Muscle of leg (tissue), 11 donors: Measurements from ENCODE around the gene SYP. TPM values are rescaled to one million over a fixed set of nuclear protein-coding genes. Genes with fewer than 3 reads are reported as not detected.

ENCODE experiments used
- DNase-seq: peaks from one replicate; pipeline ENCODE4 v3.0.0; 2013
- H3K27ac ChIP-seq: one replicate; pipeline ENCODE4 v1.5.1; 2013; ENCODE audit warnings: mild to moderate bottlenecking, low read length, control low read depth
- H3K27me3 ChIP-seq: one replicate; pipeline ENCODE4 v1.6.1; 2013; ENCODE audit warnings: low read length; ENCODE audit not compliant: control insufficient read depth, insufficient read depth
- H3K36me3 ChIP-seq: one replicate; pipeline ENCODE4 v1.6.1; 2013; ENCODE audit warnings: low read length; ENCODE audit not compliant: control insufficient read depth, insufficient read depth
- H3K4me1 ChIP-seq: one replicate; pipeline ENCODE4 v1.6.1; 2013; ENCODE audit warnings: low read length; ENCODE audit not compliant: control insufficient read depth, insufficient read depth
- H3K4me3 ChIP-seq: one replicate; pipeline ENCODE4 v1.5.1; 2013; ENCODE audit warnings: low read length, control low read depth
- H3K9me3 ChIP-seq: replicated peaks from 2 replicates; pipeline ENCODE4 v1.6.1; 2013; ENCODE audit warnings: low read depth, low read length; ENCODE audit not compliant: control insufficient read depth
- WGBS: methylation state at CpG from one replicate; pipeline ENCODE4 v1.1.5; 2013; ENCODE audit warnings: missing lambda C conversion rate; ENCODE audit not compliant: insufficient coverage; 5-methylcytosine and 5-hydroxymethylcytosine counted together
- polyA plus RNA-seq, 8 donors: library from polyadenylated mRNA; unstranded; fragments of 120-200 nt; gene quantifications; one replicate each; pipeline versions ENCODE4 v1.2.1 to v1.2.3, GENCODE V29; 2013; ENCODE audit warnings: inconsistent platforms in 1 of 8, low replicate concordance in 1 of 8; ENCODE audit not compliant: insufficient read length in 8 of 8, insufficient read depth in 1 of 8
- total RNA-seq: library from RNA; stranded (reverse); fragments of 120-200 nt; gene quantifications from one replicate; pipeline ENCODE4 v1.2.4, GENCODE V29; 2013

SYP gene
- total and polyA plus RNA-seq, 9 donors, result 1.1 to 2.0 (median 1.3) TPM

- H3K27ac ChIP-seq, result no peak overlapping the region
- H3K36me3 ChIP-seq, result no peaks in the 10 kb centered on the region
- no peak for DNase-seq
- H3K27me3 ChIP-seq, result no peaks in the 10 kb centered on the region
- 82% methylated on average over 2 of the region's 2 CpGs for WGBS
- H3K4me1 ChIP-seq, result no peaks in the 10 kb centered on the region
- peaks cover 3% of the 10 kb centered on the region for H3K9me3 ChIP-seq
- H3K4me3 ChIP-seq, result no peak overlapping the region
Observed at GRCh38 chrX:49193542-49193964, 6.4 kb downstream of the SYP start.

- Histone ChIP-seq H3K4me3 (no peak overlapping the region), H3K27ac (no peak overlapping the region), H3K27me3 (no peaks in the 10 kb centered on the region), H3K9me3 (peaks cover 3% of the 10 kb centered on the region), H3K4me1 (no peaks in the 10 kb centered on the region), H3K36me3 (no peaks in the 10 kb centered on the region)
- no peak for DNase-seq
- 59% methylated on average over 8 of the region's 10 CpGs for WGBS
Observed at GRCh38 chrX:49192722-49193328, 7.2 kb downstream of the SYP start.

- H3K4me1 ChIP-seq, result peaks cover 2% of the 10 kb centered on the region
- H3K9me3 ChIP-seq, result peaks cover 3% of the 10 kb centered on the region
- WGBS, result 38% methylated on average over 28 of the region's 34 CpGs
- peak overlapping the region; percentile 80 for H3K27ac ChIP-seq
- peak overlapping the region; percentile 71 for H3K4me3 ChIP-seq
- DNase-seq, result no peak
- H3K27me3 ChIP-seq, result no peaks in the 10 kb centered on the region
- H3K36me3 ChIP-seq, result no peaks in the 10 kb centered on the region
Observed at GRCh38 chrX:49191574-49192011, 8.4 kb downstream of the SYP start.

- no peaks in the 10 kb centered on the region for H3K27me3 ChIP-seq
- H3K9me3 ChIP-seq, result peaks cover 3% of the 10 kb centered on the region
- H3K4me1 ChIP-seq, result peaks cover 6% of the 10 kb centered on the region
- peak overlapping the region; percentile 80 for H3K27ac ChIP-seq
- WGBS, result 28% methylated on average over 27 of the region's 32 CpGs
- no peaks in the 10 kb centered on the region for H3K36me3 ChIP-seq
- H3K4me3 ChIP-seq, result peak overlapping the region; percentile 71
- DNase-seq, result peak; percentile 100
Observed at GRCh38 chrX:49190821-49191573, 9.0 kb downstream of the SYP start.

GRCh38 chrX:49189606-49190005, 10.4 kb downstream of the SYP start:
- no peaks in the 10 kb centered on the region for H3K36me3 ChIP-seq
- no peak overlapping the region for H3K4me3 ChIP-seq
- H3K9me3 ChIP-seq, result peaks cover 3% of the 10 kb centered on the region
- H3K4me1 ChIP-seq, result peaks cover 18% of the 10 kb centered on the region
- 79% methylated on average over 6 of the region's 6 CpGs for WGBS
- no peak for DNase-seq
- H3K27me3 ChIP-seq, result no peaks in the 10 kb centered on the region
- no peak overlapping the region for H3K27ac ChIP-seq

- 82% methylated on average over 4 of the region's 8 CpGs for WGBS
- no peak overlapping the region for H3K4me3 ChIP-seq
Observed at GRCh38 chrX:49188468-49189076, 11.4 kb downstream of the SYP start.

GRCh38 chrX:49187526-49187925, 12.5 kb downstream of the SYP start:
- H3K27ac ChIP-seq, result peak overlapping the region; percentile 20
- H3K9me3 ChIP-seq, result no peaks in the 10 kb centered on the region
- no peaks in the 10 kb centered on the region for H3K27me3 ChIP-seq
- DNase-seq, result no peak
- WGBS, result 56% methylated on average over 3 of the region's 10 CpGs
- H3K36me3 ChIP-seq, result no peaks in the 10 kb centered on the region
- no peak overlapping the region for H3K4me3 ChIP-seq
- H3K4me1 ChIP-seq, result peaks cover 26% of the 10 kb centered on the region

More at GRCh38 chrX:49188468-49189076, 11.4 kb downstream of the SYP start:
- DNase-seq, result peak; percentile 33
- H3K4me1 ChIP-seq, result peaks cover 26% of the 10 kb centered on the region
- H3K36me3 ChIP-seq, result no peaks in the 10 kb centered on the region
- H3K27me3 ChIP-seq, result no peaks in the 10 kb centered on the region
- no peak overlapping the region for H3K27ac ChIP-seq
- peaks cover 3% of the 10 kb centered on the region for H3K9me3 ChIP-seq

- no peaks in the 10 kb centered on the region for H3K27me3 ChIP-seq
- no peaks in the 10 kb centered on the region for H3K36me3 ChIP-seq
- no peak overlapping the region for H3K4me3 ChIP-seq
- DNase-seq, result no peak
- 45% methylated on average over 3 of the region's 15 CpGs for WGBS
- H3K27ac ChIP-seq, result peak overlapping the region; percentile 85
- no peaks in the 10 kb centered on the region for H3K9me3 ChIP-seq
- H3K4me1 ChIP-seq, result peaks cover 26% of the 10 kb centered on the region
Observed at GRCh38 chrX:49187028-49187394, 13.0 kb downstream of the SYP start.

GRCh38 chrX:49186125-49187027, 13.6 kb downstream of the SYP start, which contains the start of gene PRICKLE3:
TSS of gene PRICKLE3 (minus strand) at chrX:49186373. CDS start at chrX:49186297, 76 bp downstream.
- 47% methylated on average over 56 of the region's 62 CpGs for WGBS
- Histone ChIP-seq H3K4me1 (peaks cover 26% of the 10 kb centered on the region), H3K9me3 (no peaks in the 10 kb centered on the region), H3K36me3 (no peaks in the 10 kb centered on the region), H3K4me3 (peak within 1 kb of the TSS; percentile 54), H3K27ac (peak within 1 kb of the TSS; percentile 85), H3K27me3 (no peaks in the 10 kb centered on the region)
- DNase-seq, result peak; percentile 77
